Endothelial cell of umbilical vein (primary cell): Measurements from ENCODE around the gene OVOL1. TPM values are rescaled to one million over a fixed set of nuclear protein-coding genes. Genes with fewer than 3 reads are reported as not detected.

Experiments used
- BruUV-seq: library from RNA; stranded (reverse); fragments of 400-500 nt; replicated peaks from 2 replicates; lab custom pipeline; 2021; lab: Mats Ljungman, UMichigan
- CTCF ChIA-PET: fragments of 300-600, 350-600 bp; sonication (Branson Sonifier 250); formaldehyde crosslinking; loops from one replicate; lab custom pipeline; 2021; ENCODE audit warnings: antibody characterized with exemption, inconsistent platforms; lab: Charles Lee
- POLR2A ChIA-PET: fragments of 300-600, 350-600 bp; sonication (Branson Sonifier 250); formaldehyde crosslinking; loops from one replicate; lab custom pipeline; 2021; ENCODE audit warnings: antibody characterized with exemption, inconsistent platforms; lab: Charles Lee
- DNase-seq: peaks from one replicate; pipeline ENCODE4 v3.0.0-alpha.2; 2011; ENCODE audit warnings: low read depth, low spot score
- FAIRE-seq: peaks from 2 replicates; lab custom pipeline; 2011; peaks lifted over from hg19 to GRCh38; lab: Jason Lieb, UNC
- H2AFZ ChIP-seq: 2 replicates; pipeline ENCODE4 v1.6.0; 2012; ENCODE audit warnings: low read depth, low read length, control low read depth, inconsistent platforms
- H3K27ac ChIP-seq: 2 replicates; pipeline ENCODE4 v1.5.1; 2011; ENCODE audit warnings: low read depth, mild to moderate bottlenecking, control low read depth, low read length, moderate library complexity; ENCODE audit not compliant: insufficient read depth
- H3K27me3 ChIP-seq, 2 experiments: 2 replicates each; pipeline versions ENCODE4 v1.6.0 to v1.6.1; 2011; ENCODE audit warnings: low read length in 2 of 2, mixed read lengths in 1 of 2; ENCODE audit not compliant: control insufficient read depth in 2 of 2, insufficient read depth in 2 of 2
- H3K36me3 ChIP-seq, 2 experiments: 2 replicates in 1 of 2; 3 replicates in 1 of 2; pipeline ENCODE4 v1.5.1; 2011; ENCODE audit warnings: low read length in 2 of 2, mild to moderate bottlenecking in 1 of 2, moderate library complexity in 1 of 2; ENCODE audit not compliant: control insufficient read depth in 2 of 2, insufficient read depth in 2 of 2; ENCODE audit errors: extremely low read depth in 1 of 2
- H3K4me1 ChIP-seq: 3 replicates; pipeline ENCODE4 v1.5.1; 2011; ENCODE audit warnings: mild to moderate bottlenecking, low read length; ENCODE audit not compliant: control insufficient read depth, insufficient read depth; ENCODE audit errors: extremely low read depth
- H3K4me2 ChIP-seq: 2 replicates; pipeline ENCODE4 v1.6.1; 2011; ENCODE audit warnings: low read length, control low read depth, mixed read lengths; ENCODE audit not compliant: insufficient read depth
- H3K4me3 ChIP-seq, 3 experiments: fragments of 200-600 bp in 1 of 3; sonication (generic), shearing (Covaris generic) in 1 of 3; replicated peaks in 1 of 3; 2 replicates each; pipeline ENCODE4 v1.5.1; 2011 to 2016; ENCODE audit warnings: control low read depth in 3 of 3, low read length in 3 of 3, mild to moderate bottlenecking in 2 of 3, inconsistent platforms in 1 of 3, low read depth in 1 of 3, moderate library complexity in 1 of 3; ENCODE audit not compliant: insufficient read depth in 1 of 3
- H3K79me2 ChIP-seq: 2 replicates; pipeline ENCODE4 v1.6.0; 2012; ENCODE audit warnings: low read length, inconsistent platforms; ENCODE audit not compliant: control insufficient read depth, insufficient read depth
- H3K9ac ChIP-seq: replicated peaks from 2 replicates; pipeline ENCODE3; 2011; ENCODE audit warnings: low read length, control low read depth; ENCODE audit not compliant: insufficient read depth; ENCODE audit errors: extremely low read depth
- H3K9me1 ChIP-seq: replicated peaks from 3 replicates; pipeline ENCODE4 v1.6.0; 2011; ENCODE audit warnings: mild to moderate bottlenecking, low read length; ENCODE audit not compliant: control insufficient read depth, insufficient read depth; ENCODE audit errors: extremely low read depth
- H3K9me3 ChIP-seq: replicated peaks from 2 replicates; pipeline ENCODE4 v1.5.1; 2012; ENCODE audit warnings: low read length, inconsistent platforms; ENCODE audit not compliant: control insufficient read depth, insufficient read depth
- H4K20me1 ChIP-seq: replicated peaks from 2 replicates; pipeline ENCODE3; 2011; ENCODE audit warnings: mild to moderate bottlenecking, low read length; ENCODE audit not compliant: control insufficient read depth, insufficient read depth; ENCODE audit errors: extremely low read depth
- CTCF ChIP-seq, 2 donors: IDR thresholded peaks; 1 replicate in 1 of 2; 2 replicates in 1 of 2; pipeline ENCODE4 v1.5.1; 2011; ENCODE audit warnings: low read length in 2 of 2, mild to moderate bottlenecking in 2 of 2, moderate library complexity in 2 of 2, control low read depth in 1 of 2, inconsistent platforms in 1 of 2, low read depth in 1 of 2; ENCODE audit not compliant: insufficient read depth in 1 of 2; ENCODE audit errors: extremely low read depth in 1 of 2
- MYC ChIP-seq: IDR thresholded peaks from one replicate; pipeline ENCODE4 v1.6.1; 2011; ENCODE audit warnings: mild to moderate bottlenecking, low read depth, low read length
- POLR2AphosphoS5 ChIP-seq: IDR thresholded peaks from 2 replicates; pipeline ENCODE4 v1.6.1; 2012; ENCODE audit warnings: low read depth, mild to moderate bottlenecking, control low read depth, low read length, moderate library complexity; ENCODE audit not compliant: insufficient read depth
- dilution Hi-C: fragments of 300-500 bp; cut with MboI; formaldehyde crosslinking; loops from one replicate; pipeline ENCODE4 v1.15.0; 2019; ENCODE audit warnings: low sequenced_read_pairs; ENCODE audit not compliant: extremely low pct_ligation_motif_present
- intact Hi-C: fragments of 100-400 bp; cut with micrococcal nuclease; formaldehyde crosslinking; loops from one replicate; pipeline ENCODE4 v1.10.0; 2022
- polyA plus RNA-seq, 4 experiments: library from polyadenylated mRNA; depleted of rRNA in 3 of 4; stranded (reverse) in 3 of 4; unstranded in 1 of 4; fragments of >200 nt; gene quantifications; 2 replicates each; pipeline versions ENCODE4 v1.2.1 to v1.2.3, GENCODE V29; 2011 to 2012; ENCODE audit warnings: missing spikeins in 1 of 4
- total RNA-seq: library from RNA; stranded (reverse); gene quantifications from 2 replicates; pipeline ENCODE4 v1.2.3, GENCODE V29; 2021
- TF ChIP-seq, protein P1 (sequence below): IDR thresholded peaks from 2 replicates; pipeline ENCODE4 v1.6.1; 2011; ENCODE audit not compliant: insufficient read depth, insufficient read length

The OVOL1 gene
- total and polyA plus RNA-seq, 2 donors (not counting 3 experiments of a cell fraction or from before 2014, with no cell fraction given), result not detected

DNA sequence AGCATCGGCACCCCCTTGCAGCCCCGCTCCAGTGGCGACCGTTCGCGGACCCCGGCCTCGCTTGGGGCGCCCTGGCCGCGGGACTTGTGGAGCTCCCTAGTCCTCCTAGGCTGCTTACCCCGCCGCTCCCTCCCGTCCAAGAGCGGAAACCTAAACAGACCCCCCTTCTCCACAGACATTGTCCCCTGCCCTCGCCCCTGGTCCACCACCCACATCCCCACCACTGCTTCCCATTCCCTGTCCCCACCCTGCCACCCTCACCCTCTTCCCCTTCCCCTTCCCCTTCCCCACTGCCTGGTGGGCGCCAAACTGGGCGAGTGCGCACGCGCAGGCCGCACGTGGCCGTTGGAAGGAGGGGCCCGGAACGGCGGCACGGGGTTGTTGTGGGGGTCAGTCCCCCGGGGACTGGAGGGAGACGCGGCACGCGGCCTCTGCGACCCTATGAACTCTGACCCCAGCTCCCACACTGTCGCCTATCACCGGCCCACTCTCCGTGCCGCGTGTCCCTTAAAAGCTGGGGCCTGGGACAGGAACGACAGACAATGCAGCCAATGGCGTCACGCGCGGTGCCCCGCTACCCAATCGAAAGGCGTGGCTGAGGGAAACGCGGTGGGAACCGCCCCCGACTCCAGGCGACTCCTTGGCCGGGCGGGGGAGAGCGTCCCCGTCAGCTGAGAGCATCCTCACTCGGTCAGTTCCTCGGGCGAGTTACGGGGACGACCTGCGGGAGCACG, 46.6 kb downstream of the OVOL1 start, which contains the start of gene SNX32:
SNX32 (plus strand) TSS at position 667 of the 734 bp plus-strand sequence. CDS start 103 bp downstream, outside the sequence.
- Histone ChIP-seq H3K9me1 (no peaks in the 10 kb centered on the region), H3K27me3 (peaks cover 21 to 26% of the 10 kb centered on the region in 2 experiments), H3K9ac (no peak within 1 kb of the TSS), H3K4me3 (peak within 1 kb of the TSS; percentile 21 to 49 (median 38)), H3K4me2 (peak within 1 kb of the TSS; percentile 72), H4K20me1 (no peaks in the 10 kb centered on the region), H3K27ac (no peak within 1 kb of the TSS), H2AFZ (peak within 1 kb of the TSS; percentile 90), H3K4me1 (peaks cover 11% of the 10 kb centered on the region), H3K9me3 (no peaks in the 10 kb centered on the region), H3K36me3 (no peaks in the 10 kb centered on the region), H3K79me2 (no peaks in the 10 kb centered on the region)
- FAIRE-seq (peak; percentile 93), DNase-seq (peak; percentile 92)
- TF ChIP-seq POLR2AphosphoS5, result no peak
- TF ChIP-seq, protein P1, sequence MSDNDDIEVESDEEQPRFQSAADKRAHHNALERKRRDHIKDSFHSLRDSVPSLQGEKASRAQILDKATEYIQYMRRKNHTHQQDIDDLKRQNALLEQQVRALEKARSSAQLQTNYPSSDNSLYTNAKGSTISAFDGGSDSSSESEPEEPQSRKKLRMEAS, result peak; percentile 73
- TF ChIP-seq CTCF (IDR thresholded peaks at IDR 0.05; ENCODE audit: extremely low read depth in 1 of 2, insufficient read depth in 1 of 2, low read depth in 1 of 2, low read length in 2 of 2), result no peak
- peak; percentile 41 for TF ChIP-seq MYC
- ChIA-PET CTCF (interaction anchor here (0.8 to 2.6 kb wide), 8 partner anchors 15 to 207 kb away, joined by 3 to 8 read pairs (median 5); partner anchors contain the start of gene MUS81), POLR2A (interaction anchor here (0.7 kb wide), 1 partner anchor 116 kb away, joined by 4 read pairs; no protein-coding TSS in a partner anchor)
- dilution Hi-C loops (no loop called here), intact Hi-C loops (no loop called here)
- no TSS peak for BruUV-seq
